Upper lobe of left lung (tissue), 4 donors: ENCODE measurements around the gene SAMD1.

Source experiments
- POLR2AphosphoS5 ChIP-seq, 2 donors: sonication (generic); formaldehyde crosslinking; IDR thresholded peaks; one replicate each; pipeline ENCODE4 v1.5.1; 2017; ENCODE audit warnings: antibody characterized with exemption in 2 of 2
- TF ChIP-seq, protein P1 (sequence below), 6 experiments: fragments of 450-650 bp in 4 of 6; fragments of 200-600 bp in 2 of 6; sonication (generic) in 2 of 6; IDR thresholded peaks; one replicate each; pipeline ENCODE4 v1.5.1; 2016 to 2019; ENCODE audit warnings: antibody characterized with exemption in 6 of 6

DNA sequence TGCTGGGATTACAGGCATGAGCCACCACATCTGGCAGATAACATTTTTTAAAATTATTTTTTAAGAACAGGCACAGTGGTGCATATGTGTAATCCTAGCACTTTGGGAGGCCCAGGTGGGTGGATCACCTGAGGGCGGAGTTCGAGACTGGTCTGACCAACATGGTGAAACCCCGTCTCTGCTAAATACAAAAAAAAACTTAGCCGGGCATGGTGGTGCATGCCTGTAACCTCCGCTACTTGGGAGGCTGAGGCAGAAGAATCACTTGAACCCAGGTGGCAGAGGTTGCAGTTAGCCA is 28.0 kb downstream of the SAMD1 start:
- TF ChIP-seq, protein P1, sequence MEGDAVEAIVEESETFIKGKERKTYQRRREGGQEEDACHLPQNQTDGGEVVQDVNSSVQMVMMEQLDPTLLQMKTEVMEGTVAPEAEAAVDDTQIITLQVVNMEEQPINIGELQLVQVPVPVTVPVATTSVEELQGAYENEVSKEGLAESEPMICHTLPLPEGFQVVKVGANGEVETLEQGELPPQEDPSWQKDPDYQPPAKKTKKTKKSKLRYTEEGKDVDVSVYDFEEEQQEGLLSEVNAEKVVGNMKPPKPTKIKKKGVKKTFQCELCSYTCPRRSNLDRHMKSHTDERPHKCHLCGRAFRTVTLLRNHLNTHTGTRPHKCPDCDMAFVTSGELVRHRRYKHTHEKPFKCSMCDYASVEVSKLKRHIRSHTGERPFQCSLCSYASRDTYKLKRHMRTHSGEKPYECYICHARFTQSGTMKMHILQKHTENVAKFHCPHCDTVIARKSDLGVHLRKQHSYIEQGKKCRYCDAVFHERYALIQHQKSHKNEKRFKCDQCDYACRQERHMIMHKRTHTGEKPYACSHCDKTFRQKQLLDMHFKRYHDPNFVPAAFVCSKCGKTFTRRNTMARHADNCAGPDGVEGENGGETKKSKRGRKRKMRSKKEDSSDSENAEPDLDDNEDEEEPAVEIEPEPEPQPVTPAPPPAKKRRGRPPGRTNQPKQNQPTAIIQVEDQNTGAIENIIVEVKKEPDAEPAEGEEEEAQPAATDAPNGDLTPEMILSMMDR (IDR thresholded peaks at IDR 0.05), result no peak
- no peak for TF ChIP-seq POLR2AphosphoS5 (IDR thresholded peaks at IDR 0.05)
